MV-4-11 (cell line): ENCODE measurements around the gene PGBD5.
"Not testable (repeated sequence)": the region's sequence is repeated elsewhere in the genome, so short reads cannot be mapped to it uniquely, and the experiment has no call there.

Experiments
- DNase-seq: peaks from one replicate; lab custom pipeline; 2025; lab: John Stamatoyannopoulos, UW

The PGBD5 gene

GRCh38 chr1:230426246-230427093 is at the start of gene PGBD5:
Gene PGBD5 (minus strand): TSS chr1:230426332. CDS start chr1:230425928, 404 bp downstream.
- DNase-seq, result peak; percentile 45

- peak; percentile 66 for DNase-seq
Observed at GRCh38 chr1:230474924-230475323, 48.8 kb upstream of the PGBD5 start.

GRCh38 chr1:230470750-230471149 is 44.6 kb upstream of the PGBD5 start:
- not testable (repeated sequence) for DNase-seq

GRCh38 chr1:230469271-230469670 is 43.1 kb upstream of the PGBD5 start:
- DNase-seq, result no peak

- no peak for DNase-seq
Observed at GRCh38 chr1:230465691-230466090, 39.6 kb upstream of the PGBD5 start.

- no peak for DNase-seq
Observed at GRCh38 chr1:230464671-230465070, 38.5 kb upstream of the PGBD5 start.

GRCh38 chr1:230463760-230464159 is 37.6 kb upstream of the PGBD5 start:
- no peak for DNase-seq

GRCh38 chr1:230463326-230463725 is 37.2 kb upstream of the PGBD5 start:
- no peak for DNase-seq

GRCh38 chr1:230459465-230459864 is 33.3 kb upstream of the PGBD5 start:
- peak; percentile 87 for DNase-seq

- peak; percentile 85 for DNase-seq
Observed at GRCh38 chr1:230458509-230458908, 32.4 kb upstream of the PGBD5 start.

- DNase-seq, result no peak
Observed at GRCh38 chr1:230456478-230456877, 30.3 kb upstream of the PGBD5 start.

GRCh38 chr1:230455291-230455690 is 29.2 kb upstream of the PGBD5 start:
- no peak for DNase-seq

GRCh38 chr1:230453377-230453776 is 27.2 kb upstream of the PGBD5 start:
- no peak for DNase-seq

- DNase-seq, result no peak
Observed at GRCh38 chr1:230441183-230442029, 15.3 kb upstream of the PGBD5 start.

GRCh38 chr1:230435108-230435507 is 9.0 kb upstream of the PGBD5 start:
- no peak for DNase-seq

GRCh38 chr1:230431527-230431926 is 5.4 kb upstream of the PGBD5 start:
- DNase-seq, result no peak

- peak; percentile 91 for DNase-seq
Observed at GRCh38 chr1:230430499-230430898, 4.4 kb upstream of the PGBD5 start.

- DNase-seq, result peak; percentile 88
Observed at GRCh38 chr1:230429067-230429735, 3.1 kb upstream of the PGBD5 start.

GRCh38 chr1:230427981-230428380 is 1.8 kb upstream of the PGBD5 start:
- no peak for DNase-seq

GRCh38 chr1:230427094-230427876 is 1.2 kb upstream of the PGBD5 start:
- no peak for DNase-seq

GRCh38 chr1:230425252-230426091 is 660 bp downstream of the PGBD5 start:
- DNase-seq, result no peak
